Measurements from ENCODE around the gene SRRM5.

- no peak for TF ChIP-seq FOXA1 (IDR thresholded peaks at IDR 0.05)
- no peak for TF ChIP-seq SUZ12 (IDR thresholded peaks at IDR 0.05)
These were observed 12.2 kb downstream of the SRRM5 start for GRCh38 chr19:43623889-43624670.
